Measurements from ENCODE around the gene MGAT2. TPM values are rescaled to one million over a fixed set of nuclear protein-coding genes. Genes with fewer than 3 reads are reported as not detected.
"Not testable (repeated sequence)": the region's sequence is repeated elsewhere in the genome, so short reads cannot be mapped to it uniquely, and the experiment has no call there.

Gene MGAT2
- polyA plus RNA-seq, 3 donors = 6.7 to 8.5 (median 7.2) TPM

- no peak for DNase-seq (ENCODE audit: low read depth in 3 of 3, low spot score in 2 of 3)
These were observed 13.0 kb upstream of the MGAT2 start for GRCh38 chr14:49607583-49607982.

GRCh38 chr14:49612251-49612650 lies 8.3 kb upstream of the MGAT2 start:
- DNase-seq (ENCODE audit: low read depth in 3 of 3, low spot score in 2 of 3) = no peak

GRCh38 chr14:49612671-49613070 lies 7.9 kb upstream of the MGAT2 start:
- no peak for DNase-seq (ENCODE audit: low read depth in 3 of 3, low spot score in 2 of 3)

- no peak for DNase-seq (ENCODE audit: low read depth in 3 of 3, low spot score in 2 of 3)
These were observed 6.4 kb upstream of the MGAT2 start for GRCh38 chr14:49614196-49614595.

GRCh38 chr14:49615776-49616175 lies 4.8 kb upstream of the MGAT2 start:
- DNase-seq (ENCODE audit: low read depth in 3 of 3, low spot score in 2 of 3) = no peak

GRCh38 chr14:49617852-49618519 lies 2.6 kb upstream of the MGAT2 start:
- no peak for DNase-seq (ENCODE audit: low read depth in 3 of 3, low spot score in 2 of 3)

GRCh38 chr14:49619273-49619672 lies 1.3 kb upstream of the MGAT2 start:
- not testable (repeated sequence) for DNase-seq (ENCODE audit: low read depth in 3 of 3, low spot score in 2 of 3)

- no peak for DNase-seq (ENCODE audit: low read depth in 3 of 3, low spot score in 2 of 3)
These were observed 869 bp upstream of the MGAT2 start for GRCh38 chr14:49619730-49620129.

GRCh38 chr14:49621114-49621881 lies 699 bp downstream of the MGAT2 start:
- DNase-seq (ENCODE audit: low read depth in 3 of 3, low spot score in 2 of 3) = no peak

- no peak for DNase-seq (ENCODE audit: low read depth in 3 of 3, low spot score in 2 of 3)
These were observed 1.5 kb downstream of the MGAT2 start for GRCh38 chr14:49622022-49622607.

GRCh38 chr14:49623387-49623786 lies 2.8 kb downstream of the MGAT2 start:
- DNase-seq (ENCODE audit: low read depth in 3 of 3, low spot score in 2 of 3) = no peak

- DNase-seq (ENCODE audit: low read depth in 3 of 3, low spot score in 2 of 3) = no peak
These were observed 3.6 kb downstream of the MGAT2 start for GRCh38 chr14:49623941-49624839.

GRCh38 chr14:49633640-49634546 lies 13.3 kb downstream of the MGAT2 start:
- DNase-seq (ENCODE audit: low read depth in 3 of 3, low spot score in 2 of 3) = peak; percentile 86 to 88 (median 87)

GRCh38 chr14:49634547-49635334 lies 14.1 kb downstream of the MGAT2 start, which contains the start of gene DNAAF2:
Gene DNAAF2, minus strand, starts transcription at chr14:49635244. Its CDS starts 95 bp downstream, at chr14:49635149.
- DNase-seq (ENCODE audit: low read depth in 3 of 3, low spot score in 2 of 3) = peak; percentile 69 to 74 (median 72)

- no peak for DNase-seq (ENCODE audit: low read depth in 3 of 3, low spot score in 2 of 3)
These were observed 16.3 kb downstream of the MGAT2 start for GRCh38 chr14:49636866-49637265.

GRCh38 chr14:49637534-49638078 lies 17.0 kb downstream of the MGAT2 start:
- DNase-seq (ENCODE audit: low read depth in 3 of 3, low spot score in 2 of 3) = no peak

GRCh38 chr14:49640540-49641417 lies 20.2 kb downstream of the MGAT2 start:
- no peak for DNase-seq (ENCODE audit: low read depth in 3 of 3, low spot score in 2 of 3)
